Mesenchymal stem cell (in vitro differentiated cells and primary cell): ENCODE results near the gene SHANK3.

Source experiments
- DNase-seq: peaks from one replicate; pipeline ENCODE4 v3.0.0-alpha.2; 2013
- H2AFZ ChIP-seq: one replicate; pipeline ENCODE4 v1.6.1; 2013; ENCODE audit warnings: low read depth, mild to moderate bottlenecking, control low read depth, inconsistent platforms, low read length, moderate library complexity
- H2AK5ac ChIP-seq: 2 replicates; pipeline ENCODE4 v1.6.1; 2013; ENCODE audit warnings: low read length, moderate library complexity, mild to moderate bottlenecking, inconsistent platforms; ENCODE audit not compliant: severe bottlenecking
- H2BK120ac ChIP-seq: one replicate; pipeline ENCODE4 v1.6.1; 2013; ENCODE audit warnings: low read depth, mild to moderate bottlenecking, inconsistent platforms, low read length, moderate library complexity
- H2BK12ac ChIP-seq, 2 experiments: one replicate each; pipeline ENCODE4 v1.6.1; 2013; ENCODE audit warnings: inconsistent platforms in 2 of 2, low read length in 2 of 2, mild to moderate bottlenecking in 2 of 2, moderate library complexity in 2 of 2, control low read depth in 1 of 2
- H2BK15ac ChIP-seq: one replicate; pipeline ENCODE4 v1.6.1; 2013; ENCODE audit warnings: mild to moderate bottlenecking, low read depth, inconsistent platforms; ENCODE audit not compliant: poor library complexity, severe bottlenecking
- H2BK5ac ChIP-seq: 2 replicates; pipeline ENCODE4 v1.6.1; 2013; ENCODE audit warnings: low read depth, mild to moderate bottlenecking, low read length, control low read depth, inconsistent platforms; ENCODE audit not compliant: poor library complexity, severe bottlenecking
- H3K14ac ChIP-seq, 2 experiments: one replicate each; pipeline ENCODE4 v1.6.1; 2013; ENCODE audit warnings: inconsistent platforms in 2 of 2, low read length in 2 of 2, control low read depth in 1 of 2, mild to moderate bottlenecking in 1 of 2, moderate library complexity in 1 of 2
- H3K18ac ChIP-seq, 2 experiments: one replicate each; pipeline ENCODE4 v1.6.1; 2013; ENCODE audit warnings: inconsistent platforms in 2 of 2, low read length in 2 of 2, control low read depth in 1 of 2, low read depth in 1 of 2, mild to moderate bottlenecking in 1 of 2
- H3K23ac ChIP-seq, 2 experiments: one replicate each; pipeline ENCODE4 v1.6.1; 2013; ENCODE audit warnings: inconsistent platforms in 2 of 2, low read length in 2 of 2, mild to moderate bottlenecking in 2 of 2, moderate library complexity in 2 of 2, control low read depth in 1 of 2
- H3K27ac ChIP-seq: 2 replicates; pipeline ENCODE4 v1.5.1; 2013; ENCODE audit warnings: mild to moderate bottlenecking, moderate library complexity, low read length, control low read depth, inconsistent platforms; ENCODE audit not compliant: poor library complexity, severe bottlenecking
- H3K27me3 ChIP-seq, 2 experiments: 2 replicates each; pipeline versions ENCODE4 v1.6.1 to v1.7.0; 2013; ENCODE audit warnings: low read length in 2 of 2, mild to moderate bottlenecking in 2 of 2, moderate library complexity in 2 of 2, control low read depth in 1 of 2, inconsistent platforms in 1 of 2; ENCODE audit not compliant: control insufficient read depth in 1 of 2, insufficient read depth in 1 of 2
- H3K36me3 ChIP-seq, 2 experiments: 2 replicates each; pipeline versions ENCODE4 v1.6.1 to v1.7.0; 2013; ENCODE audit warnings: low read length in 2 of 2, control low read depth in 1 of 2, inconsistent platforms in 1 of 2, low read depth in 1 of 2, mild to moderate bottlenecking in 1 of 2; ENCODE audit not compliant: insufficient read depth in 2 of 2, control insufficient read depth in 1 of 2
- H3K4ac ChIP-seq, 2 experiments: one replicate each; pipeline ENCODE4 v1.6.1; 2013; ENCODE audit warnings: inconsistent platforms in 2 of 2, low read length in 2 of 2, mild to moderate bottlenecking in 2 of 2, moderate library complexity in 2 of 2, control low read depth in 1 of 2, low read depth in 1 of 2
- H3K4me1 ChIP-seq: 2 replicates; pipeline ENCODE4 v1.6.1; 2013; ENCODE audit warnings: low read depth, low read length, control low read depth; ENCODE audit not compliant: control insufficient read depth, insufficient read depth
- H3K4me2 ChIP-seq: 2 replicates; pipeline ENCODE4 v1.6.1; 2013; ENCODE audit warnings: low read length, mild to moderate bottlenecking, inconsistent platforms; ENCODE audit not compliant: poor library complexity, severe bottlenecking
- H3K4me3 ChIP-seq, 2 experiments: 2 replicates each; pipeline versions ENCODE4 v1.5.1 to v1.7.0; 2013; ENCODE audit warnings: low read length in 2 of 2, mild to moderate bottlenecking in 2 of 2, control low read depth in 1 of 2, low read depth in 1 of 2; ENCODE audit not compliant: insufficient read depth in 1 of 2
- H3K79me1 ChIP-seq: replicated peaks from 2 replicates; pipeline ENCODE4 v1.6.1; 2013; ENCODE audit warnings: mild to moderate bottlenecking, control low read depth, low read length, inconsistent platforms; ENCODE audit not compliant: poor library complexity, severe bottlenecking
- H3K9ac ChIP-seq: 2 replicates; pipeline ENCODE4 v1.7.0; 2013; ENCODE audit warnings: mild to moderate bottlenecking, low read length, moderate library complexity
- H3K9me3 ChIP-seq: 2 replicates; pipeline ENCODE4 v1.7.0; 2013; ENCODE audit warnings: mild to moderate bottlenecking, low read length; ENCODE audit not compliant: control insufficient read depth
- H4K8ac ChIP-seq: one replicate; pipeline ENCODE4 v1.6.1; 2013; ENCODE audit warnings: inconsistent platforms, mild to moderate bottlenecking, low read length, moderate library complexity
- H4K91ac ChIP-seq: one replicate; pipeline ENCODE4 v1.6.1; 2013; ENCODE audit warnings: mild to moderate bottlenecking, low read length, inconsistent platforms
- WGBS: methylation state at CpG from one replicate; pipeline ENCODE4 v1.1.7; 2013; ENCODE audit warnings: mixed read lengths; 5-methylcytosine and 5-hydroxymethylcytosine counted together

SHANK3 gene

DNA sequence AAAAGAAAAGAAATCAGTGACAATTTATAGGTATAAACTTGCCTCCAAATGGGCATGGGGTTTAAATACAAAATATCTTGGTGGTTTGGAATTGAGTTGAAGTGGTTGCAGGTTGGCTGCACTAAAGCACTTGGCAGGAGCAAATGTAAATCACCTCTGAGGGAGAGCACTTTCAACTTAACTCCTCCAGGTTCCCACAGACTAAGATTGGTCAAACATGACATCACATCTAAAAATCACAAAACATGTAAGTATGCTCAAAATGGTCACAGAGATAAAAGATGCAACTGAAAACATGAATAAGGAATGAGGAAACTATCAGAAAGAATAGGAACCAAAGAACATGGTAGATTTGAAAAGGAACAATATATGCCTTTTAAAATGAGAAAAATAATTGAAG is 12.3 kb upstream of the SHANK3 start:
- Histone ChIP-seq H3K27me3 (peaks cover 0 to 3% of the 10 kb centered on the region in 2 experiments), H2BK120ac (no peak overlapping the region), H2AK5ac (no peak overlapping the region), H3K4me3 (no peak overlapping the region), H3K9me3 (no peaks in the 10 kb centered on the region), H3K27ac (no peak overlapping the region), H3K4me1 (peaks cover 9% of the 10 kb centered on the region), H3K18ac (no peak overlapping the region), H3K79me1 (no peaks in the 10 kb centered on the region), H2AFZ (no peak overlapping the region), H3K14ac (no peak overlapping the region), H3K9ac (no peak overlapping the region), H4K91ac (no peak overlapping the region), H3K4me2 (no peak overlapping the region), H2BK15ac (no peak overlapping the region), H4K8ac (no peak overlapping the region), H3K4ac (no peak overlapping the region), H2BK5ac (no peak overlapping the region), H2BK12ac (no peak overlapping the region), H3K23ac (no peak overlapping the region), H3K36me3 (no peaks in the 10 kb centered on the region)
- no peak for DNase-seq

DNA sequence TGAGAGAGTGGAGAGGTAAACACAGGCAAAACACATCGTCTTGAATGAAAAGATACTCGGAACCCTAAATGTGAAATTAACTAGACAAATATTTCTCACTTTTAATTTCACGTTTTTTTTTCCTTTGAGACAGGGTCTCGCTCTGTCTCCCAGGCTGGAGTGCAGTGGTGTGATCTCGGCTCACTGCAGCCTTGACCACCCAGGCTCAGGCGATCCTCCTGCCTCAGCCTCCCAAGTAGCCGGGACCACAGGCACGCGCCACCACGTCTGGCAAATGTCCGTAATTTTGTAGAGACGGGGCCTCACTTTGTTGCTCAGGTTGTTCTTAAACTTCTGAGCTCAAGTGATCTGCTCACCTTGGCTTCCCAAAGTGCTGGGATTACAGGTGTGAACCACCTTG is 7.4 kb upstream of the SHANK3 start:
- Histone ChIP-seq H3K27me3 (peaks cover 0 to 35% of the 10 kb centered on the region in 2 experiments), H2BK12ac (no peak overlapping the region), H2BK5ac (no peak overlapping the region), H3K9me3 (no peaks in the 10 kb centered on the region), H2AFZ (no peak overlapping the region), H3K9ac (no peak overlapping the region), H3K4me2 (no peak overlapping the region), H4K8ac (no peak overlapping the region), H3K27ac (no peak overlapping the region), H3K4me3 (no peak overlapping the region), H3K36me3 (no peaks in the 10 kb centered on the region), H2BK15ac (no peak overlapping the region), H3K79me1 (no peaks in the 10 kb centered on the region), H2AK5ac (no peak overlapping the region), H2BK120ac (no peak overlapping the region), H3K18ac (no peak overlapping the region), H3K4me1 (no peaks in the 10 kb centered on the region), H4K91ac (no peak overlapping the region), H3K4ac (no peak overlapping the region), H3K14ac (no peak overlapping the region), H3K23ac (no peak overlapping the region)
- WGBS = 96% methylated on average over 12 of the region's 12 CpGs
- DNase-seq = no peak

DNA sequence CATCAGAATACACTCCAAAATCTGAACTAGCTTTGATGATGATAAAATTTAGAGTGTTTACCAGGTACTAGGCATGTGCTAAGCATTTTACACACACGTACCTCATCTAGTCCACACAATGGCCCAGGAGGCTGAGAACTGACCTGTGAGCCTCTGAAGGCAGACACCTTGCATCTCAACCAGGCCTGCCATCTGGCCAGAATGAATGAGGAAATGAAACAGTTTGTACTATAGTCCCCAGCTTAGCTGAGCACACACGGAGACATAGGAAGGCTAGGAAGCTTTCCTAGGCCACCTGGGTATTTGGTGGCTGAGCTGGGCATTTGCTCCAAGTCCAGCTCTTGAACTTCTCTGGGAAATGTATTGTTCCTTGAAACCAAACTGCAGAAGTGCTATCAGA is 6.9 kb upstream of the SHANK3 start:
- no peaks in the 10 kb centered on the region for H3K36me3 ChIP-seq
- no peak overlapping the region for H3K18ac ChIP-seq
- no peak overlapping the region for H2AFZ ChIP-seq
- H2BK120ac ChIP-seq = no peak overlapping the region
- no peak overlapping the region for H3K9ac ChIP-seq
- no peak for DNase-seq
- no peak overlapping the region for H3K4ac ChIP-seq
- H3K27ac ChIP-seq = no peak overlapping the region
- WGBS = 89% methylated on average over 1 of the region's 2 CpGs
- no peak overlapping the region for H2AK5ac ChIP-seq
- H3K79me1 ChIP-seq = no peaks in the 10 kb centered on the region
- H3K4me2 ChIP-seq = no peak overlapping the region
- no peak overlapping the region for H4K8ac ChIP-seq
- no peak overlapping the region for H2BK15ac ChIP-seq
- H3K4me3 ChIP-seq = no peak overlapping the region
- H2BK5ac ChIP-seq = no peak overlapping the region
- H3K4me1 ChIP-seq = peaks cover 3% of the 10 kb centered on the region
- H3K14ac ChIP-seq = no peak overlapping the region
- no peak overlapping the region for H3K23ac ChIP-seq
- H2BK12ac ChIP-seq = no peak overlapping the region
- no peaks in the 10 kb centered on the region for H3K9me3 ChIP-seq
- no peak overlapping the region for H4K91ac ChIP-seq
- peaks cover 2 to 39% of the 10 kb centered on the region in 2 experiments for H3K27me3 ChIP-seq

DNA sequence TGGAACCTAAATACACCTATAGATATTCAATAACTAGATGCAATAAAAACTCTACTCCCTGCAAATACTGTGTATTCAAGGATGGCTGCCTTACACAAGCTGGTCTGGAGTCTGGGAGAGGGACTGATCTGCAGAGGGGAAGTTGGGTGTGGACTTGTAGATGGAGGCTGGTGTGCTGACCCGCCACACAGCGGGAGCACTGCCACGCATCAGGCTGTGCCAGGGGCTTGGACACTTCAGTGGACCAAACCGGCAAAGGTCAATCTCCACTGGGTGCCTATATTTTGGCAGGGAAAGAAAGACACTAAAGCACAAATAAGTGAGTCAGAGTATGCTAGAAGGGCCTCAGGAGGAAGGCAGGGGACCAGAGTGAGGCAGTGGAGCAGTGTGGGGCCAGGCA is 2.1 kb upstream of the SHANK3 start:
- Histone ChIP-seq H2AK5ac (no peak overlapping the region), H2BK5ac (no peak overlapping the region), H3K79me1 (no peaks in the 10 kb centered on the region), H3K4ac (no peak overlapping the region), H3K27me3 (peaks cover 32 to 69% of the 10 kb centered on the region in 2 experiments), H2BK12ac (no peak overlapping the region), H3K18ac (no peak overlapping the region), H3K36me3 (peaks cover 0 to 4% of the 10 kb centered on the region in 2 experiments), H2BK120ac (no peak overlapping the region), H3K27ac (no peak overlapping the region), H3K4me3 (no peak overlapping the region), H2AFZ (no peak overlapping the region), H3K14ac (no peak overlapping the region), H3K23ac (no peak overlapping the region), H4K8ac (no peak overlapping the region), H2BK15ac (no peak overlapping the region), H3K9ac (no peak overlapping the region), H3K4me1 (peaks cover 25% of the 10 kb centered on the region), H4K91ac (no peak overlapping the region), H3K9me3 (no peaks in the 10 kb centered on the region), H3K4me2 (no peak overlapping the region)
- DNase-seq = no peak
- WGBS = 70% methylated on average over 4 of the region's 4 CpGs
